ENCODE measurements around the gene UBE2QL1.

GRCh38 chr5:6491196-6491918, 42.7 kb downstream of the UBE2QL1 start:
- no peak for TF ChIP-seq CTCF (IDR thresholded peaks at IDR 0.05)
- TF ChIP-seq NFIC (IDR thresholded peaks at IDR 0.05; ENCODE audit: borderline replicate concordance) = no peak
- TF ChIP-seq, protein P1, sequence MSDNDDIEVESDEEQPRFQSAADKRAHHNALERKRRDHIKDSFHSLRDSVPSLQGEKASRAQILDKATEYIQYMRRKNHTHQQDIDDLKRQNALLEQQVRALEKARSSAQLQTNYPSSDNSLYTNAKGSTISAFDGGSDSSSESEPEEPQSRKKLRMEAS (IDR thresholded peaks at IDR 0.05; ENCODE audit: low read depth) = no peak
- TF ChIP-seq ZBTB33 (IDR thresholded peaks at IDR 0.05; ENCODE audit: borderline replicate concordance, low read depth) = no peak
- TF ChIP-seq REST (IDR thresholded peaks at IDR 0.05; ENCODE audit: low read depth, low read length) = no peak
- no peak for TF ChIP-seq SIN3A (IDR thresholded peaks at IDR 0.05; ENCODE audit: borderline replicate concordance, low read depth, low read length)
- no peak for TF ChIP-seq ELF1 (IDR thresholded peaks at IDR 0.05)
- no peak for TF ChIP-seq POLR2AphosphoS5 (IDR thresholded peaks at IDR 0.05; ENCODE audit: low read depth, low read length)
- no peak for TF ChIP-seq JUND (IDR thresholded peaks at IDR 0.05)
- no peak for TF ChIP-seq FOSL2 (IDR thresholded peaks at IDR 0.05; ENCODE audit: borderline replicate concordance, low read depth)

All from SK-N-SH (cell line).